Measurements from ENCODE around the gene PCDHA3. TPM values are rescaled to one million over a fixed set of nuclear protein-coding genes. Genes with fewer than 3 reads are reported as not detected.
A peak's percentile ranks its signal among the peaks of the same experiment; 100 is the strongest.
"Not testable (repeated sequence)": the region's sequence is repeated elsewhere in the genome, so short reads cannot be mapped to it uniquely, and the experiment has no call there.

Gene PCDHA3
- total RNA-seq, 2 donors from 2014 or later = 1.3 to 2.8 TPM

DNA sequence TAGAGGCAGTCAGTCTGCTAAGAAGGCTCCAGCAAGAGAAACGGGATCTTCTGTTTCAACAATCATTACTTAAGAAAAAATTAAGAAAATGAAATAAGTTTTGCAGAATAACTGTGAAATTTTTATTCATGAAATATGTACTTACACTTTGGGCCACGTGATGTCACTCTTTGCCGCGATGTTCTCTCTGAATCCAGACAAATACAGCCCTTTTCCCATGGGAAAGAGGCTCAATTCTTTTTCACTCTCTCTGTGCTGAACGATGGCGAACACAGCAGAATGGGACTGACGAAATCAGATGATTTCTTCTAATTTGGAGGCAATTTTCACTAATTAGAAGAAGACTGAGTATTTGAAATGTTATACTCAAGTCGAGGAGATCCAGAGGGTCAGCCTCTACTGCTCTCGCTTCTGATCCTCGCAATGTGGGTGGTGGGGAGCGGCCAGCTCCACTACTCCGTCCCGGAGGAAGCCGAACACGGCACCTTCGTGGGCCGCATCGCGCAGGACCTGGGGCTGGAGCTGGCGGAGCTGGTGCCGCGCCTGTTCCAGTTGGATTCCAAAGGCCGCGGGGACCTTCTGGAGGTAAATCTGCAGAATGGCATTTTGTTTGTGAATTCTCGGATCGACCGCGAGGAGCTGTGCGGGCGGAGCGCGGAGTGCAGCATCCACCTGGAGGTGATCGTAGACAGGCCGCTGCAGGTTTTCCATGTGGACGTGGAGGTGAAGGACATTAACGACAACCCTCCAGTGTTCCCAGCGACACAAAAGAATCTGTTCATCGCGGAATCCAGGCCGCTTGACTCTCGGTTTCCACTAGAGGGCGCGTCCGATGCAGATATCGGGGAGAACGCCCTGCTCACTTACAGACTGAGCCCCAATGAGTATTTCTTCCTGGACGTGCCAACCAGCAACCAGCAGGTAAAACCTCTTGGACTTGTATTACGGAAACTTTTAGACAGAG lies 47.6 kb downstream of the PCDHA3 start, which contains the start of gene PCDHA9:
Gene PCDHA9, plus strand, starts transcription at position 244 of the 964 bp plus-strand sequence. Its CDS starts 114 bp downstream, at position 358.
- not testable (repeated sequence) for H3K27ac ChIP-seq (ENCODE audit: low read depth, low read length); H3K36me3 Mint-ChIP-seq (ENCODE audit: low read depth)
- peak within 1 kb of the TSS; percentile 79 for H3K27ac Mint-ChIP-seq

GRCh38 chr5:140849831-140850634 lies 49.2 kb downstream of the PCDHA3 start:
- not testable (repeated sequence) for H3K4me3 ChIP-seq (ENCODE audit: low read length); H3K4me3 Mint-ChIP-seq; H3K36me3 ChIP-seq (ENCODE audit: control insufficient read depth, insufficient read depth, low read length); DNase-seq; H3K9me3 ChIP-seq (ENCODE audit: control insufficient read depth, low read length); H3K27ac ChIP-seq (ENCODE audit: low read depth, low read length); H3K27me3 ChIP-seq (ENCODE audit: control insufficient read depth, insufficient read depth, low read length, poor library complexity, severe bottlenecking); H3K4me1 Mint-ChIP-seq; H3K9ac ChIP-seq (ENCODE audit: extremely low read depth, low read length, poor library complexity, severe bottlenecking); H3K27me3 Mint-ChIP-seq (ENCODE audit: insufficient read depth); H3K9me3 Mint-ChIP-seq; H3K27ac Mint-ChIP-seq; H3K4me1 ChIP-seq (ENCODE audit: control insufficient read depth, insufficient read depth, low read length); H3K36me3 Mint-ChIP-seq (ENCODE audit: low read depth)
- 96 to 99% methylated on average over 88 to 101 of the region's 101 CpGs for WGBS, 2 experiments (ENCODE audit: insufficient coverage in 1 of 2, insufficient read length in 1 of 2)

More for the DNA sequence above, 47.6 kb downstream of the PCDHA3 start, which contains the start of gene PCDHA9:
- H3K4me3 ChIP-seq (ENCODE audit: low read length); H3K27me3 ChIP-seq (ENCODE audit: control insufficient read depth, insufficient read depth, low read length, poor library complexity, severe bottlenecking); H3K4me1 Mint-ChIP-seq; H3K9me3 Mint-ChIP-seq; H3K9ac ChIP-seq (ENCODE audit: extremely low read depth, low read length, poor library complexity, severe bottlenecking); H3K4me1 ChIP-seq (ENCODE audit: control insufficient read depth, insufficient read depth, low read length); H3K36me3 ChIP-seq (ENCODE audit: control insufficient read depth, insufficient read depth, low read length); H3K27me3 Mint-ChIP-seq (ENCODE audit: insufficient read depth); H3K9me3 ChIP-seq (ENCODE audit: control insufficient read depth, low read length): not testable (repeated sequence)
- 91 to 93% methylated on average over 15 to 36 of the region's 48 CpGs for WGBS, 2 experiments (ENCODE audit: insufficient coverage in 1 of 2, insufficient read length in 1 of 2)
- TF ChIP-seq, protein P1, sequence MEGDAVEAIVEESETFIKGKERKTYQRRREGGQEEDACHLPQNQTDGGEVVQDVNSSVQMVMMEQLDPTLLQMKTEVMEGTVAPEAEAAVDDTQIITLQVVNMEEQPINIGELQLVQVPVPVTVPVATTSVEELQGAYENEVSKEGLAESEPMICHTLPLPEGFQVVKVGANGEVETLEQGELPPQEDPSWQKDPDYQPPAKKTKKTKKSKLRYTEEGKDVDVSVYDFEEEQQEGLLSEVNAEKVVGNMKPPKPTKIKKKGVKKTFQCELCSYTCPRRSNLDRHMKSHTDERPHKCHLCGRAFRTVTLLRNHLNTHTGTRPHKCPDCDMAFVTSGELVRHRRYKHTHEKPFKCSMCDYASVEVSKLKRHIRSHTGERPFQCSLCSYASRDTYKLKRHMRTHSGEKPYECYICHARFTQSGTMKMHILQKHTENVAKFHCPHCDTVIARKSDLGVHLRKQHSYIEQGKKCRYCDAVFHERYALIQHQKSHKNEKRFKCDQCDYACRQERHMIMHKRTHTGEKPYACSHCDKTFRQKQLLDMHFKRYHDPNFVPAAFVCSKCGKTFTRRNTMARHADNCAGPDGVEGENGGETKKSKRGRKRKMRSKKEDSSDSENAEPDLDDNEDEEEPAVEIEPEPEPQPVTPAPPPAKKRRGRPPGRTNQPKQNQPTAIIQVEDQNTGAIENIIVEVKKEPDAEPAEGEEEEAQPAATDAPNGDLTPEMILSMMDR (conservative IDR thresholded peaks at IDR 0.05) = peak; percentile 63
- DNase-seq = peak; percentile 52
- peak within 1 kb of the TSS; percentile 76 for H3K4me3 Mint-ChIP-seq

Other genes starting within 250 kb of the PCDHA3 start
- gene SRA1, start 243.6 kb upstream of the PCDHA3 start, total RNA-seq = 10 to 100 TPM; 40.5 to 42.9 TPM
- 10 to 100 TPM; 36.4 to 41.4 TPM for gene APBB3, start 236.5 kb upstream of the PCDHA3 start, total RNA-seq
- gene SLC35A4, start 236.2 kb upstream of the PCDHA3 start, total RNA-seq = 10 to 100 TPM; 61.6 to 68.9 TPM
- under 1 TPM in 1 of 2 donors, not detected in 1; 0.18 TPM for gene CD14, start 167.9 kb upstream of the PCDHA3 start, total RNA-seq
- gene TMCO6, start 161.6 kb upstream of the PCDHA3 start, total RNA-seq = 10 to 100 TPM; 29.3 to 34.6 TPM
- 10 to 100 TPM; 75.5 to 82.2 TPM for gene NDUFA2, start 153.4 kb upstream of the PCDHA3 start, total RNA-seq
- gene IK, start 153.2 kb upstream of the PCDHA3 start, total RNA-seq = 10 to 100 TPM; 68.9 to 76.8 TPM
- gene WDR55, start 136.2 kb upstream of the PCDHA3 start, total RNA-seq = 10 to 100 TPM; 20.4 to 23.1 TPM
- gene DND1, start 127.5 kb upstream of the PCDHA3 start, total RNA-seq = 1 to 10 TPM; 1.1 to 1.6 TPM
- gene HARS1, start 109.7 kb upstream of the PCDHA3 start, total RNA-seq = 10 to 100 TPM; 48.0 to 52.1 TPM
- gene HARS2, start 109.6 kb upstream of the PCDHA3 start, total RNA-seq = 10 to 100 TPM; 30.9 to 35.5 TPM
- 10 to 100 TPM; 62.6 to 73.1 TPM for gene ZMAT2, start 100.6 kb upstream of the PCDHA3 start, total RNA-seq
- 1 to 10 TPM in 1 of 2 donors, under 1 TPM in 1; 0.18 to 2.9 TPM for gene PCDHA1, start 14.9 kb upstream of the PCDHA3 start, total RNA-seq
- 1 to 10 TPM; 1.4 to 2.3 TPM for gene PCDHA2, start 6.2 kb upstream of the PCDHA3 start, total RNA-seq
- 1 to 10 TPM; 5.6 to 6.3 TPM for gene PCDHA4, start 6.0 kb downstream of the PCDHA3 start, total RNA-seq
- gene PCDHA5, start 20.6 kb downstream of the PCDHA3 start, total RNA-seq = 1 to 10 TPM; 1.8 to 1.9 TPM
- 1 to 10 TPM; 6.2 to 6.5 TPM for gene PCDHA6, start 26.9 kb downstream of the PCDHA3 start, total RNA-seq
- 1 to 10 TPM; 2.5 to 6.6 TPM for gene PCDHA7, start 33.2 kb downstream of the PCDHA3 start, total RNA-seq
- gene PCDHA8, start 40.1 kb downstream of the PCDHA3 start, total RNA-seq = 1 to 10 TPM in 1 of 2 donors, under 1 TPM in 1; 0.71 to 2.5 TPM
- 1 to 10 TPM in 1 of 2 donors, under 1 TPM in 1; 0.60 to 2.6 TPM for gene PCDHA9, start 47.3 kb downstream of the PCDHA3 start, total RNA-seq
- 10 to 100 TPM; 10.2 to 17.7 TPM for gene PCDHA10, start 54.8 kb downstream of the PCDHA3 start, total RNA-seq
- 10 to 100 TPM in 1 of 2 donors, 1 to 10 TPM in 1; 4.7 to 11.7 TPM for gene PCDHA11, start 67.9 kb downstream of the PCDHA3 start, total RNA-seq
- 10 to 100 TPM; 11.2 to 13.8 TPM for gene PCDHA12, start 74.3 kb downstream of the PCDHA3 start, total RNA-seq
- 1 to 10 TPM; 1.2 to 3.8 TPM for gene PCDHA13, start 81.1 kb downstream of the PCDHA3 start, total RNA-seq
- gene PCDHAC1, start 125.2 kb downstream of the PCDHA3 start, total RNA-seq = 1 to 10 TPM; 3.2 to 6.1 TPM
- 1 to 10 TPM in 1 of 2 donors, under 1 TPM in 1; 0.49 to 2.4 TPM for gene PCDHAC2, start 165.4 kb downstream of the PCDHA3 start, total RNA-seq